HG03066 (cell line): ENCODE measurements around the gene RNPEPL1.

Experiments
- ATAC-seq: cut with Tn5 transposase; IDR thresholded peaks from one replicate; pipeline ENCODE4 v1.9.1; 2021; ENCODE audit warnings: low read depth; ENCODE audit not compliant: unreplicated experiment

RNPEPL1 gene

GRCh38 chr2:240575101-240575965 lies 7.0 kb downstream of the RNPEPL1 start:
- ATAC-seq = no peak

DNA sequence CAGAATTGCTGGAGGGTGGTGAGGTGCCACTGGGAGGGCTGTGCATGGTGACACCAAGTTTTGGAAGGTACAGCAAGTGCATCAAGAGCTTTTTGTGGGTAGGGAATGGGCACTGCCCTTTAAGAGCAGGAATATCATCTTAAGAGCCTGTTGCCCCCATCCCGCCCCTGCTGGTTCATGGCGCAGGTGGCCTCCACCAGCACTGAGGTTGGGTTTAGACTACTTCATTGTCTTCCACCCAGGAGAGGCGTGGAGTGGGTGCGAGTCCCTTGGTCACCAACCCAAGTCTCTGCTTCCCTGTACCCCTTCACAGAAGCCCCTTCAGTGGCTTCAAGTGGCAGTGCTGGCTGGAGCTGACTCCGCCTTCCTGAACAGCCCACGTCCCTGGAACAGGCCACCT lies 7.8 kb downstream of the RNPEPL1 start:
- no peak for ATAC-seq

DNA sequence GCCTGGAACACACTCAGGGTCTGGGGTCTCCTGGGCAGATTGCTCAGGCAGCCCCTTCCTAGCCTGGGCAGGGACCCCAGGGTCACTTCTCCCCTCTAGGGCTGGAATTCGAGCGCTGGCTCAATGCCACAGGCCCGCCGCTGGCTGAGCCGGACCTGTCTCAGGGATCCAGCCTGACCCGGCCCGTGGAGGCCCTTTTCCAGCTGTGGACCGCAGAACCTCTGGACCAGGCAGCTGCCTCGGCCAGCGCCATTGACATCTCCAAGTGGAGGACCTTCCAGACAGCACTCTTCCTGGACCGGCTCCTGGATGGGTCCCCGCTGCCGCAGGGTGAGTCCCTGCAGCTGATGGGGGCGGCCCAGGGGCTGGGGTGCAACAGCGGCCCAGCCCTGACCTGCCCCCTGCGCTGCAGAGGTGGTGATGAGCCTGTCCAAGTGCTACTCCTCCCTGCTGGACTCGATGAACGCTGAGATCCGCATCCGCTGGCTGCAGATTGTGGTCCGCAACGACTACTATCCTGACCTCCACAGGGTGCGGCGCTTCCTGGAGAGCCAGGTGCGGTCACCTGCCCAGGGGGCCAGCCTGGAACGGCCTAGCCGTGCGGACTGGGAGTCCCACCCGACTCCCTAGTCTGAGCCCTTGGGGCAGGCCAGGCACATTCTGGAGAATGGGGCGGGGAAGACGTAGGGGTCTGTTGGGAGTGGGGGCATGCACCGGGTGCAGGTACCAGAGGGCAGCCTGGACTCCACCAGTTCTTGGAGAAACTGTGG lies 8.3 kb downstream of the RNPEPL1 start:
- no peak for ATAC-seq

GRCh38 chr2:240577281-240578109 lies 9.2 kb downstream of the RNPEPL1 start:
- ATAC-seq = no peak

GRCh38 chr2:240578110-240578450 lies 9.8 kb downstream of the RNPEPL1 start:
- ATAC-seq = no peak

DNA sequence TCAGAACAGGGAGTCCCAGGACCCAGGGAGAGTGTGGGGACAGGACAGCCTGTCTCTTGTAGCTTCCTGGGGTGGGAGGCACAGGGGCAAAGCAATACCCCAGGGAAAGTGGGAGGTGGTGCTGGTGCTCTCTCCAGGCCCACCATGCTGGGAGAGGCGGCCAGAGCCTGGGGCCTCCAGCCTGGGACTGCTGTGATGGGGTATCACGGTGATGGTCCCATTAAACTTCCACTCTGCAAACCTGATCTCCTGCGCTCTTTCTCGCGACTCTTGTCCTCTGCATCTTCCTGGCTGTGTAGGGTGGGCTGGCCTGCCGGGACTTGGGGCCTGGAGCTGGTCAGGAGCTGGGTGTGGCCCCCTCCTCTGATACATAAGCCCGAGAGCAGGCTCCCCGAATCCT lies 10.2 kb downstream of the RNPEPL1 start:
- ATAC-seq = no peak

DNA sequence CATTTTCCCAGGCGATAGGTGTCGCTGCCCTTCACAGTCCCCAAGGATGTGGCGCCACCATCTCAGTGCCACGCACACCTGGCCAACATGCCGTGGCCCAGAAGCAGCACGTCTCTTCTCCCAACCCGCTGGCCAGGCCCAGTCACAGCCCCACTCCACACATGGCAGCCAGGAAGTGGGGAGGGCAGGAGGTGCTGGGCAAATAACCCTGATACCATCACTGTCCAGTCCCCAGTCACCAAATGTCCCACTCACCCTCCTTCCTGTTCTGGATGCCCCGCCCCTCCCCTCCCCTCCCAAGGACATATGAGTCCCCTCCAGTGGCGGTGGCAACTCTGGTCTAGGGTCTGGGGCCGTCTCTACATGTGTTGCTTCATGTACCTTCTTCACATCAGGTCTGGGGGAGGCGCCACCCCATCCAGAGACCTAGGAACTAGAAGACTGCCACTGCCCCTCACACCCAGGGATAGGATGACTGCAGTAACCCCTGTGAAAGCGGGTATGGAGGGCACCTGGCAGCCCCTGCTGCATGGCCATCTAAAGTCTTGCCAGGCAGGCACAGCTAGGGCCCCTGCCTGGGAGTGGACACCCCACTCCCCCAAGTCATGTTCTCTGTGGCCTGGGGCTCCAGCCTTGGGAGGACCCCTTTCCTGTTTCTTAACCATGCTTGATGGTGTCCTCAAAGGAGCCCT lies 10.9 kb downstream of the RNPEPL1 start:
- no peak for ATAC-seq

DNA sequence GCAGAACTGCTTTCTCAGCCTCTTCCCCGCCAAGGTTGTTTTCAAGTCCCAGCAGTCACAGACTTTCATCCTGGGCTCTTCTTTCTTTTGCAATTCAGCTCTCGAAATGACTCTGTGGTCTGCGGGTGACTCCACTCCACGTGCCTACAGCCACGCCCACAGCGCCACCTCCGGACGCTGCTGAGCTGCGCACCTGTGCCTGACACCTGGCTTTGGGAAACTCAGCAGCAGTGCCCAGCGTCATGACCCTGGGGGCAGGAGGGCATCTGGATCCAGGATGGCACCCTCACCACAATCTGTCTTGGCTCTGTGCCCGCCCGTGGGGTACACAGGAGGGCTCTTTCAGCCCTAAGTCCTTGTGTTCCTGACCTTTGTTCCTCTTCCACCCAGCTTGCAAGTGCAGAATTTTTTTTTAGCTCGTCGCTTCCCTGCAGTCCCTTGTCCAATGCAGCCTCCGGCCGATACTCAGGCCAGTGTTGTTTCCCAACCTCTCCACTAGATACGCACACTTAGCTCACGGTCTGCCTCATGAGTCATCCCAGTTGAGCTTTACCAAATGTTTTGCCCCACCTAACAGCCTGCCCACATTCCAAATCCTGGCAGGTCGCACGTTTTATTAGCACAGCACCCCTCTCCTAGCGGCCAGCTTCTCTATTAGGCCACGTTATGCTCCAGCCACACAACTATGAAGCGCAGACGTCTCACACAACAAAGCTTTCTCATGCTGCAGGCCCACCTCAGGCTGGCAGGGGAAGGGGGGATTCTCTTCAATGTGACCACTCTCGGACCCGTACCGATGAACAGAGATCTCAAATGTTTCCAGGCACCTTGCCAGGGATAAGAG lies 11.7 kb downstream of the RNPEPL1 start:
- ATAC-seq = no peak

DNA sequence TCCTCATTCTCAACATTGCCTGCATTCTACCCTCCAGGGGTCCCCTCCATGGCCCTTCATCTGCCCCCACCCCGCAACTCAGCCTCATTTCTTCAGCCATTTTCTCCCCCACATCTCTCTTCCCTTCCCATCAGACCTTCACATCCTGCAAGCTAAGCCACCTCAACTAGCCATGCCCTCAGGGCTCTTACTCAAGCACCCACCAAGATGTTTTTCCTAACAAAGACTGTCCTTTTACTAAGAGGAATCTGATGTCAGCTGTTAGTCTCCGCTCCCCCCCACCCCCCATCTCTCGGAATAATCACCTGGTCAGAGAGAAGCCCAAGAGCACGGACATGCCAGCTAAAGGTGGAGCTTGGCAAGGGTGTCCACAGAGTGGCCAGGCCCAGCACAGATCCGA lies 13.5 kb downstream of the RNPEPL1 start:
- no peak for ATAC-seq

DNA sequence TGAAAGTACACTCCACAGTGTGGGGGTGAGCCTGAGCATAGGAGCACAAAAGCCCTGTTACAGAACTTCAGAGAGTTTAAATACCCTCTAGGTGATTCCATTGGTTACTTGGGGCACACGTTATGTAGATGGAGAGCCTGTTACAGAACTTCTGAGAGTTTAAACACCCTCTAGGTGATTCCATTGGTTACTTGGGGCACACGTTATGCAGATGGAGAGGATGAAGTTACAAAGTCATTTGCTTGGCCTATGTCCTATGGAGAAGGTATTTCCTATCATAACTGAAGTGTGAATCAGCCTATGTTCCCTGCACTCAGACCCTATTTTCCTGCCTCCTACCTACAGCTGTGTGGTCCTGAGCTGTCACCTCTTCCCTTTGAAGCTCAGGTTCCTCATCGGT lies 14.5 kb downstream of the RNPEPL1 start:
- ATAC-seq = no peak

DNA sequence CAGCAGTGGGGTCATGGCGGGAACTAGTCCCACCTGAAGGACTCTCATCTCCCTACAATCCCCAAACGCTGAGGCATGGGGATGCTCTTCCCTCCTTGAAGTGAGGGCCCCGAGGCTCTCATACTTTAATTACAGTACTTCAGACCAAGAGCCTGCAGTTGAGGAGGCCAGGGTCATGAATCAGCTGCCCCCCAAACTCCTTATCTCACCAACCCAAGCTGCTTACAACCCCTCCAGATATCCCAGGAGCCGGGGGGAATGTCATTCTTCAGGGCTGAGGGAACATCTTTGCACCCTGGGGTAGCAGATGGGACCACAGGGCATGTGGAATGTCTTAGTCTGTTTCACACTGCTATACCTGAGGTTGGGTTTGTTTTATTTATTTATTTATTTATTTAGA lies 15.5 kb downstream of the RNPEPL1 start:
- no peak for ATAC-seq

- ATAC-seq = peak; percentile 59
Observed at GRCh38 chr2:240584486-240585031, 16.3 kb downstream of the RNPEPL1 start.

DNA sequence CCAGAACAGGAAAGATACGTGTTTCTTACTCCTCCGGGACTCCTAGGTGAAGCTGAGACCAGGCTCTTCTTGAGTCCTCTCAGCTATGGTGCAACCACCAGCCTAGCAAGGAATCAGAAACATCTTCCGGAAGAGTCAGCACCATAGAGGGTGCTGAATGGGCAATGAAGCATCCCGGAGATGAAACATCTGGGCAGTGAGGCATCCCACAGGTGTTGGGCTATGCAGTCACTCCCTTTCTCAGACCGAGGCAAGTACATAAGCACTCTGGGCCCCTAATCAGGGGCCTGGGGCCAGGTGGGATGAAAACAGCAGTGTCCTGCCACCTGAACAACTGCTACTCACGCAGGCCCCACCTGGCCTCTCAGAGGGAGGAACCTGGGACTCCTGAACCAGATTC lies 16.8 kb downstream of the RNPEPL1 start:
- peak; percentile 29 for ATAC-seq

DNA sequence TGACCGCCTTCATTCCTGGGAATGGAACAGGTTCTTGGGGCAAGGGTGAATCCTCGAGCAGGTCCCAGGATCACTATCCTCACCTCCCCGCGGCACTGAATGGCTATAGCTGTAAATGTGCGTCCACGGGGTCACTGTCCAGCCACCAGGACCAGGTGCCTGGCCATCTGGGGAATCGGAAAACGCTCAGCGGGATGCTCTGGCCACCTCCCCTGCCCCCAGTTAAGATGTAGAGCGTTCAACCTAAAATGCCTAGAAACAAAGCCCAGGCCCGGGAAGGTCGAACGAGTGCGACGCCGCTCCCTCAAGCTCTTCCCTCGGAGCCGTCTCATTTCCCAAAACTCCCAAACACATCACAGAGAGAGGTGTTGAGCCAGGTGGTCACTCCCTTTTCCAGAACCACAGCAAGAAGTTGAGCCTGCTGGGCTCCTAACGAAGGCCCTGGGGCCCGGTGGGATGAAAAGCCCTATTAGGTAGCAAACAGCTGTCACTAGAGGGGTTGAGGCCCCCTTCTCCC lies 17.5 kb downstream of the RNPEPL1 start:
- no peak for ATAC-seq

- ATAC-seq = peak; percentile 52
Observed at GRCh38 chr2:240586198-240586918, 18.1 kb downstream of the RNPEPL1 start, which contains the start of gene CAPN10. CAPN10 (plus strand) TSS chr2:240586734; CDS start chr2:240586912, 178 bp downstream.

- no peak for ATAC-seq
Observed at GRCh38 chr2:240586919-240587800, 18.9 kb downstream of the RNPEPL1 start.

GRCh38 chr2:240588006-240588655 lies 19.8 kb downstream of the RNPEPL1 start:
- ATAC-seq = no peak
